ENCODE data around the gene ADGRF1. TPM values are rescaled to one million over a fixed set of nuclear protein-coding genes. Genes with fewer than 3 reads are reported as not detected.

The ADGRF1 gene
- total RNA-seq, 1 donor from 2014 or later = not detected

- Mint-ChIP-seq H3K27ac (ENCODE audit: unreplicated experiment) (no peak overlapping the region), H3K4me3 (ENCODE audit: unreplicated experiment) (no peak overlapping the region)
Observed at GRCh38 chr6:47016261-47016660, 25.9 kb downstream of the ADGRF1 start.

GRCh38 chr6:47014401-47014800, 27.7 kb downstream of the ADGRF1 start:
- Mint-ChIP-seq H3K27me3 (ENCODE audit: unreplicated experiment) (peaks cover 1% of the 10 kb centered on the region), H3K4me1 (ENCODE audit: unreplicated experiment) (no peaks in the 10 kb centered on the region), H3K4me3 (ENCODE audit: unreplicated experiment) (no peak overlapping the region), H3K27ac (ENCODE audit: unreplicated experiment) (peak overlapping the region; percentile 16), H3K36me3 (ENCODE audit: low read depth, unreplicated experiment) (no peaks in the 10 kb centered on the region), H3K9me3 (ENCODE audit: unreplicated experiment) (no peaks in the 10 kb centered on the region)
- DNase-seq (ENCODE audit: low spot score) = no peak
- no peak for TF ChIP-seq CTCF (IDR thresholded peaks at IDR 0.05; ENCODE audit: unreplicated experiment)

More at GRCh38 chr6:47016261-47016660, 25.9 kb downstream of the ADGRF1 start:
- Mint-ChIP-seq H3K36me3 (ENCODE audit: low read depth, unreplicated experiment) (no peaks in the 10 kb centered on the region), H3K9me3 (ENCODE audit: unreplicated experiment) (no peaks in the 10 kb centered on the region), H3K4me1 (ENCODE audit: unreplicated experiment) (no peaks in the 10 kb centered on the region), H3K27me3 (ENCODE audit: unreplicated experiment) (peaks cover 1% of the 10 kb centered on the region)
- TF ChIP-seq CTCF (IDR thresholded peaks at IDR 0.05; ENCODE audit: unreplicated experiment) = no peak
- DNase-seq (ENCODE audit: low spot score) = no peak

GRCh38 chr6:47009583-47009982, 32.5 kb downstream of the ADGRF1 start:
- no peaks in the 10 kb centered on the region for H3K9me3 Mint-ChIP-seq (ENCODE audit: unreplicated experiment)
- no peak overlapping the region for H3K4me3 Mint-ChIP-seq (ENCODE audit: unreplicated experiment)
- peaks cover 1% of the 10 kb centered on the region for H3K27me3 Mint-ChIP-seq (ENCODE audit: unreplicated experiment)
- no peaks in the 10 kb centered on the region for H3K4me1 Mint-ChIP-seq (ENCODE audit: unreplicated experiment)
- no peak overlapping the region for H3K27ac Mint-ChIP-seq (ENCODE audit: unreplicated experiment)
- no peaks in the 10 kb centered on the region for H3K36me3 Mint-ChIP-seq (ENCODE audit: low read depth, unreplicated experiment)
- TF ChIP-seq CTCF (IDR thresholded peaks at IDR 0.05; ENCODE audit: unreplicated experiment) = no peak
- no peak for DNase-seq (ENCODE audit: low spot score)

GRCh38 chr6:47008397-47008763, 33.8 kb downstream of the ADGRF1 start:
- no peak overlapping the region for H3K4me3 Mint-ChIP-seq (ENCODE audit: unreplicated experiment)
- H3K27me3 Mint-ChIP-seq (ENCODE audit: unreplicated experiment) = peaks cover 1% of the 10 kb centered on the region
- no peaks in the 10 kb centered on the region for H3K4me1 Mint-ChIP-seq (ENCODE audit: unreplicated experiment)
- H3K36me3 Mint-ChIP-seq (ENCODE audit: low read depth, unreplicated experiment) = no peaks in the 10 kb centered on the region
- H3K27ac Mint-ChIP-seq (ENCODE audit: unreplicated experiment) = no peak overlapping the region
- DNase-seq (ENCODE audit: low spot score) = no peak
- no peaks in the 10 kb centered on the region for H3K9me3 Mint-ChIP-seq (ENCODE audit: unreplicated experiment)
- no peak for TF ChIP-seq CTCF (IDR thresholded peaks at IDR 0.05; ENCODE audit: unreplicated experiment)

GRCh38 chr6:47007657-47008396, 34.3 kb downstream of the ADGRF1 start:
- H3K36me3 Mint-ChIP-seq (ENCODE audit: low read depth, unreplicated experiment) = no peaks in the 10 kb centered on the region
- no peak for DNase-seq (ENCODE audit: low spot score)
- H3K27ac Mint-ChIP-seq (ENCODE audit: unreplicated experiment) = no peak overlapping the region
- no peaks in the 10 kb centered on the region for H3K9me3 Mint-ChIP-seq (ENCODE audit: unreplicated experiment)
- peaks cover 1% of the 10 kb centered on the region for H3K27me3 Mint-ChIP-seq (ENCODE audit: unreplicated experiment)
- no peak for TF ChIP-seq CTCF (IDR thresholded peaks at IDR 0.05; ENCODE audit: unreplicated experiment)
- no peak overlapping the region for H3K4me3 Mint-ChIP-seq (ENCODE audit: unreplicated experiment)
- no peaks in the 10 kb centered on the region for H3K4me1 Mint-ChIP-seq (ENCODE audit: unreplicated experiment)

Measured in endothelial cell (in vitro differentiated cells).